ENCODE results near the gene GNLY. TPM values are rescaled to one million over a fixed set of nuclear protein-coding genes. Genes with fewer than 3 reads are reported as not detected.

GNLY gene
- total and polyA plus RNA-seq, 2 donors (not counting 3 experiments of a cell fraction or from before 2014, with no cell fraction given), result not detected

GRCh38 chr2:85702172-85702571 lies 8.0 kb downstream of the GNLY start:
- DNase-seq (ENCODE audit: low read depth, low spot score) (peak; percentile 59), FAIRE-seq (peak; percentile 75)
- Histone ChIP-seq H3K79me2 (ENCODE audit: control insufficient read depth, insufficient read depth, low read length) (no peaks in the 10 kb centered on the region), H3K4me3 (replicated peaks in 1 of 3; ENCODE audit: insufficient read depth in 1 of 3, low read depth in 1 of 3, low read length in 3 of 3) (no peak overlapping the region), H3K36me3 (ENCODE audit: control insufficient read depth in 2 of 2, extremely low read depth in 1 of 2, insufficient read depth in 2 of 2, low read length in 2 of 2) (no peaks in the 10 kb centered on the region), H3K9ac (replicated peaks; ENCODE audit: extremely low read depth, insufficient read depth, low read length) (no peak overlapping the region), H2AFZ (ENCODE audit: low read depth, low read length) (no peak overlapping the region), H3K9me3 (replicated peaks; ENCODE audit: control insufficient read depth, insufficient read depth, low read length) (no peaks in the 10 kb centered on the region), H3K27ac (ENCODE audit: insufficient read depth, low read depth, low read length) (no peak overlapping the region), H4K20me1 (replicated peaks; ENCODE audit: control insufficient read depth, extremely low read depth, insufficient read depth, low read length) (no peaks in the 10 kb centered on the region), H3K4me1 (ENCODE audit: control insufficient read depth, extremely low read depth, insufficient read depth, low read length) (peaks cover 18% of the 10 kb centered on the region), H3K4me2 (ENCODE audit: insufficient read depth, low read length) (peak overlapping the region; percentile 41), H3K27me3 (ENCODE audit: control insufficient read depth in 2 of 2, insufficient read depth in 2 of 2, low read length in 2 of 2) (no peaks in the 10 kb centered on the region), H3K9me1 (replicated peaks; ENCODE audit: control insufficient read depth, extremely low read depth, insufficient read depth, low read length) (no peaks in the 10 kb centered on the region)
- TF ChIP-seq MAX (IDR thresholded peaks at IDR 0.05; ENCODE audit: insufficient read depth, insufficient read length), result no peak
- TF ChIP-seq JUN (IDR thresholded peaks at IDR 0.05; ENCODE audit: borderline replicate concordance, insufficient read depth, insufficient read length, low read depth), result peak; percentile 88
- peak; percentile 93 for TF ChIP-seq FOS (IDR thresholded peaks at IDR 0.05; ENCODE audit: borderline replicate concordance, insufficient read depth, low read length)
- TF ChIP-seq EZH2 (IDR thresholded peaks at IDR 0.05; ENCODE audit: borderline replicate concordance, low read depth, low read length, severe bottlenecking), result no peak
- intact Hi-C loops (cut with micrococcal nuclease), result no loop called here
- dilution Hi-C loops (cut with MboI; ENCODE audit: extremely low pct_ligation_motif_present, low sequenced_read_pairs), result loop anchor here (25.0 kb wide), 1 partner anchor 110 kb away; no protein-coding TSS in a partner anchor
- ChIA-PET POLR2A (no interaction called here), CTCF (interaction anchor here (8.1 kb wide), 1 partner anchor 66 kb away, joined by 137 read pairs; no protein-coding TSS in a partner anchor)
- no TSS peak for BruUV-seq (replicated peaks)

- no peak overlapping the region for H3K9ac ChIP-seq (replicated peaks; ENCODE audit: extremely low read depth, insufficient read depth, low read length)
- H3K79me2 ChIP-seq (ENCODE audit: control insufficient read depth, insufficient read depth, low read length), result no peaks in the 10 kb centered on the region
- no peaks in the 10 kb centered on the region for H3K36me3 ChIP-seq (ENCODE audit: control insufficient read depth in 2 of 2, extremely low read depth in 1 of 2, insufficient read depth in 2 of 2, low read length in 2 of 2)
- no peak overlapping the region for H3K4me3 ChIP-seq (replicated peaks in 1 of 3; ENCODE audit: insufficient read depth in 1 of 3, low read depth in 1 of 3, low read length in 3 of 3)
- ChIA-PET CTCF (interaction anchor here (6.3 to 8.8 kb wide), 3 partner anchors 23 to 67 kb away, joined by 103 to 138 read pairs (median 137); no protein-coding TSS in a partner anchor), POLR2A (no interaction called here)
- no peak overlapping the region for H3K27ac ChIP-seq (ENCODE audit: insufficient read depth, low read depth, low read length)
- H3K4me2 ChIP-seq (ENCODE audit: insufficient read depth, low read length), result no peak overlapping the region
- H3K4me1 ChIP-seq (ENCODE audit: control insufficient read depth, extremely low read depth, insufficient read depth, low read length), result peaks cover 18% of the 10 kb centered on the region
- BruUV-seq (replicated peaks), result no TSS peak
- no peak overlapping the region for H2AFZ ChIP-seq (ENCODE audit: low read depth, low read length)
- dilution Hi-C loops (cut with MboI; ENCODE audit: extremely low pct_ligation_motif_present, low sequenced_read_pairs), result loop anchor here (25.0 kb wide), 1 partner anchor 110 kb away; no protein-coding TSS in a partner anchor
- FAIRE-seq, result no peak
- intact Hi-C loops (cut with micrococcal nuclease), result no loop called here
- no peaks in the 10 kb centered on the region for H4K20me1 ChIP-seq (replicated peaks; ENCODE audit: control insufficient read depth, extremely low read depth, insufficient read depth, low read length)
- no peak for DNase-seq (ENCODE audit: low read depth, low spot score)
- H3K9me3 ChIP-seq (replicated peaks; ENCODE audit: control insufficient read depth, insufficient read depth, low read length), result no peaks in the 10 kb centered on the region
- no peak for TF ChIP-seq GATA2 (IDR thresholded peaks at IDR 0.05; ENCODE audit: insufficient read depth, insufficient read length, low read depth, low read length)
- no peak for TF ChIP-seq MYC (IDR thresholded peaks at IDR 0.05; ENCODE audit: low read depth, low read length)
- TF ChIP-seq MAX (IDR thresholded peaks at IDR 0.05; ENCODE audit: insufficient read depth, insufficient read length), result no peak
- no peak for TF ChIP-seq EZH2 (IDR thresholded peaks at IDR 0.05; ENCODE audit: borderline replicate concordance, low read depth, low read length, severe bottlenecking)
- TF ChIP-seq POLR2A (IDR thresholded peaks at IDR 0.05; ENCODE audit: low read depth, low read length), result no peak
- TF ChIP-seq POLR2AphosphoS5 (IDR thresholded peaks at IDR 0.05; ENCODE audit: insufficient read depth, low read depth, low read length), result no peak
- no peak for TF ChIP-seq JUN (IDR thresholded peaks at IDR 0.05; ENCODE audit: borderline replicate concordance, insufficient read depth, insufficient read length, low read depth)
- no peak for TF ChIP-seq CTCF (IDR thresholded peaks at IDR 0.05; ENCODE audit: extremely low read depth in 1 of 2, insufficient read depth in 1 of 2, low read depth in 1 of 2, low read length in 2 of 2)
- TF ChIP-seq FOS (IDR thresholded peaks at IDR 0.05; ENCODE audit: borderline replicate concordance, insufficient read depth, low read length), result no peak
- H3K9me1 ChIP-seq (replicated peaks; ENCODE audit: control insufficient read depth, extremely low read depth, insufficient read depth, low read length), result no peaks in the 10 kb centered on the region
- no peaks in the 10 kb centered on the region for H3K27me3 ChIP-seq (ENCODE audit: control insufficient read depth in 2 of 2, insufficient read depth in 2 of 2, low read length in 2 of 2)
Observed at GRCh38 chr2:85702800-85703199, 8.6 kb downstream of the GNLY start.

Data from endothelial cell of umbilical vein (primary cell).